Gastroesophageal sphincter (tissue), 3 donors: Measurements from ENCODE around the gene TMSB10.

Source experiments
- CTCF ChIP-seq, 4 experiments: fragments of 200-600 bp in 2 of 4; fragments of 450-650 bp in 2 of 4; sonication (generic) in 1 of 4; IDR thresholded peaks; one replicate each; pipeline ENCODE4 v1.5.1; 2017 to 2019; ENCODE audit warnings: antibody characterized with exemption in 4 of 4, mild to moderate bottlenecking in 2 of 4, moderate library complexity in 2 of 4
- POLR2A ChIP-seq, 2 donors: fragments of 450-650 bp; IDR thresholded peaks; one replicate each; pipeline ENCODE4 v1.6.1; 2017; ENCODE audit warnings: antibody characterized with exemption in 2 of 2, mild to moderate bottlenecking in 2 of 2, moderate library complexity in 1 of 2

- TF ChIP-seq CTCF (IDR thresholded peaks at IDR 0.05) (no peak), POLR2A (IDR thresholded peaks at IDR 0.05) (no peak)
Measured at GRCh38 chr2:84858937-84859336, 46.5 kb upstream of the TMSB10 start.
